ENCODE results near the gene HSD17B12. TPM values are rescaled to one million over a fixed set of nuclear protein-coding genes. Genes with fewer than 3 reads are reported as not detected.

HSD17B12 gene
- polyA plus RNA-seq, 1 experiment = 67.7 TPM

DNA sequence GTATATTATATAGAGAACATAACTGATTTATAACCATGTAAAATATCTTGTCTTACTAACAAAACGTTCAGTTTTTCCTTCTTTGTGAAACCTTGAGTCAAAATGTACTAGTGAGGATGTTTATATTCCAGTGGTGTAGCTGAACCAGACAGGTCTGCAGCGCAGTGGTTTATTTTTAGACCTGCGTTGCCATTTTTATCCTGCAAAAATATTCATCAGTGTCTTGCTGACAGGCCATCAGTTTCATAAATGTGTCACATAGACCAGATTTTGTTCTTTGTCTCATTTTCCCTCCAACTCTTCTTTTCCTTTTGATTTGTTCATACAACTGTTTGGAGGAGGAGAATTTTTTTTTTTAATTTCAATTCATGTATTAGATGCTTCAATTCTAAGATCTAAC is 43.1 kb downstream of the HSD17B12 start:
- CTCF ChIA-PET = interaction anchor here (0.6 kb wide), 1 partner anchor 259 kb away, joined by 3 read pairs; no protein-coding TSS in a partner anchor
- no peaks in the 10 kb centered on the region for H3K36me3 ChIP-seq (ENCODE audit: control insufficient read depth, insufficient read depth, low read length)

DNA sequence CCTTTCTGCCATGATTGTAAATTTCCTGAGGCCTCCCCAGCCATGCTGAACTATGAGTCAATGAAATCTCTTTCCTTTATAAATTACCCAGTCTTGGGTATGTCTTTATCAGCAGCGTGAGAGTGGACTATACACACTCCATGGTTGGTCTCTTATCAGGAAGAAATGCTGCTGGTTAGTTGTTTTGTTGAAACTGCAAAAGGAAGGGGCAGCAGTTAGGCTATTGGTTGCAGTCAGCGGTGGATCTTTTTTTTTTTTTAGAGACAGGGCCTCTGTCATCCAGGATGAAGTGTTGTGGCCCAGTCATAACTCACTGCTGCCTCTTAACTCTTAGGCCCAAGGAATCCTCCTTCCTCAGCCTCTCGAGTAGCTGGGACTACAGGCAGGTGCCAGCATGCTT is 51.7 kb downstream of the HSD17B12 start:
- Histone ChIP-seq H3K4me3 (ENCODE audit: low read depth, low read length) (no peak overlapping the region), H3K36me3 (ENCODE audit: control insufficient read depth, insufficient read depth, low read length) (peaks cover 2% of the 10 kb centered on the region), H3K27me3 (ENCODE audit: control insufficient read depth, insufficient read depth, low read length) (no peaks in the 10 kb centered on the region)
- ChIA-PET POLR2A (no interaction called here), CTCF (no interaction called here)
- TF ChIP-seq, protein P1, sequence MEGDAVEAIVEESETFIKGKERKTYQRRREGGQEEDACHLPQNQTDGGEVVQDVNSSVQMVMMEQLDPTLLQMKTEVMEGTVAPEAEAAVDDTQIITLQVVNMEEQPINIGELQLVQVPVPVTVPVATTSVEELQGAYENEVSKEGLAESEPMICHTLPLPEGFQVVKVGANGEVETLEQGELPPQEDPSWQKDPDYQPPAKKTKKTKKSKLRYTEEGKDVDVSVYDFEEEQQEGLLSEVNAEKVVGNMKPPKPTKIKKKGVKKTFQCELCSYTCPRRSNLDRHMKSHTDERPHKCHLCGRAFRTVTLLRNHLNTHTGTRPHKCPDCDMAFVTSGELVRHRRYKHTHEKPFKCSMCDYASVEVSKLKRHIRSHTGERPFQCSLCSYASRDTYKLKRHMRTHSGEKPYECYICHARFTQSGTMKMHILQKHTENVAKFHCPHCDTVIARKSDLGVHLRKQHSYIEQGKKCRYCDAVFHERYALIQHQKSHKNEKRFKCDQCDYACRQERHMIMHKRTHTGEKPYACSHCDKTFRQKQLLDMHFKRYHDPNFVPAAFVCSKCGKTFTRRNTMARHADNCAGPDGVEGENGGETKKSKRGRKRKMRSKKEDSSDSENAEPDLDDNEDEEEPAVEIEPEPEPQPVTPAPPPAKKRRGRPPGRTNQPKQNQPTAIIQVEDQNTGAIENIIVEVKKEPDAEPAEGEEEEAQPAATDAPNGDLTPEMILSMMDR (IDR thresholded peaks at IDR 0.05; ENCODE audit: insufficient read depth, low read depth, low read length) = no peak
- no peak for DNase-seq (ENCODE audit: low read depth)

More for the DNA sequence above, 43.1 kb downstream of the HSD17B12 start:
- H3K4me3 ChIP-seq (ENCODE audit: low read depth, low read length) = no peak overlapping the region
- POLR2A ChIA-PET = no interaction called here
- no peaks in the 10 kb centered on the region for H3K27me3 ChIP-seq (ENCODE audit: control insufficient read depth, insufficient read depth, low read length)
- TF ChIP-seq, protein P1 (IDR thresholded peaks at IDR 0.05; ENCODE audit: insufficient read depth, low read depth, low read length) = no peak
- no peak for DNase-seq (ENCODE audit: low read depth)

DNA sequence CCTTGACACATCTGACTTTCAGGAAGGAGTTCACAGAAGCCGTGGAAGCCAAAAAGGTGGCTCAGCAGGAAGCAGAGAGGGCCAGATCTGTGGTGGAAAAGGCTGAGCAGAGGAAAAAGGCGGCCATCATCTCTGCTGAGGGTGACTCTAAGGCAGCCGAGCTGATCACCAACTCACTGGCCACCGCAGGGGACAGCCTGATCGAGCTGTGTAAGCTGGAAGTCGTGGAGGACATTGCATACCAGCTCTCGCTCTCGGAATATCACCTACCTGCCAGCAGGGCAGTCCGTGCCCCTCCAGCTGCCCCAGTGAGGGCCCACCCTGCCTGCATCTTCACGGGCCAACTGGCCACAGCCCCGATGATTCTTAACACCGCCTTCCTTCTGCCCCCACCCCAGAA is 53.7 kb downstream of the HSD17B12 start:
- Histone ChIP-seq H3K4me3 (ENCODE audit: low read depth, low read length) (no peak overlapping the region), H3K27me3 (ENCODE audit: control insufficient read depth, insufficient read depth, low read length) (no peaks in the 10 kb centered on the region), H3K36me3 (ENCODE audit: control insufficient read depth, insufficient read depth, low read length) (peaks cover 2% of the 10 kb centered on the region)
- TF ChIP-seq, protein P1 (IDR thresholded peaks at IDR 0.05; ENCODE audit: insufficient read depth, low read depth, low read length) = no peak
- ChIA-PET CTCF (no interaction called here), POLR2A (no interaction called here)
- DNase-seq (ENCODE audit: low read depth) = no peak

DNA sequence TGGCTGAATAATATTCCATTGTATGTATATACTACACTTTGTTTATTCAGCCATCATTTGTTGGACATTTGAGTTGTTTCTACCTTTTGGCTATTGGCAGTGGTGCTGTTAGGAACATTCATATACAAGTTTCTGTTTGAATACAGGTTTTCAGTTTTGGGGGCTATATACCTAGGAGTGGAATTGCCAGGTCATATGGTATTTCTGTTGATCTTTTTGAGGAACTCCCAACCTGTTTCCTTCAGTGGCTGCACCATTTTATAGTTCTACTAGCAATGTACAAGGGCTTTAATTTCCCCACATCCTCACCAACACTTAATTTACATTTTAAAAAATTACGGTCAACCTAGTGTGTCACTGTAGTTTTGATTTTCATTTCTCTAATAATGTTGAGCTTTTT is 54.6 kb downstream of the HSD17B12 start:
- POLR2A ChIA-PET = no interaction called here
- Histone ChIP-seq H3K27me3 (ENCODE audit: control insufficient read depth, insufficient read depth, low read length) (no peaks in the 10 kb centered on the region), H3K36me3 (ENCODE audit: control insufficient read depth, insufficient read depth, low read length) (peaks cover 2% of the 10 kb centered on the region), H3K4me3 (ENCODE audit: low read depth, low read length) (no peak overlapping the region)
- no peak for DNase-seq (ENCODE audit: low read depth)
- CTCF ChIA-PET = no interaction called here
- TF ChIP-seq, protein P1 (IDR thresholded peaks at IDR 0.05; ENCODE audit: insufficient read depth, low read depth, low read length) = no peak

DNA sequence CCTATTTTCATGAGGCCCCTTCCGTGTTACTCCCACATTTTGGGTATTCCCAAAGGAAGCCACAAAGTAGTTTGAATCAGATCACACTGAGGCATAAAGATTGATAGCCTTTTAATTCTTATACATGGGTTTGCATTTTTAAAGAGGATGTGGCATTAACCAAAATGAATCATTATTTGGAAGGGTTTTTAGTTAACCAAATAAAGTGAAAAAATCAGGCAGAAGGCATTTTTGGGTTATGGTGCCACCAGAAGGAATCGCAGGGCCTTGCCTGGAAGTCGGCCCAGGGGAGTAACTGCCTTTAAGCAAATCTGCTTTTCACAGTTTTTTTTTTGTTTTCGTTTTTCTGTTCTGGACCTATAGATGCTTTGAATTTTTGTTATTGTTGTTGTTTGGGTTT is 55.4 kb downstream of the HSD17B12 start:
- no peak for DNase-seq (ENCODE audit: low read depth)
- no peaks in the 10 kb centered on the region for H3K27me3 ChIP-seq (ENCODE audit: control insufficient read depth, insufficient read depth, low read length)
- H3K4me3 ChIP-seq (ENCODE audit: low read depth, low read length) = no peak overlapping the region
- TF ChIP-seq, protein P1 (IDR thresholded peaks at IDR 0.05; ENCODE audit: insufficient read depth, low read depth, low read length) = peak; percentile 15; the same call in 1 of the 2 replicates
- H3K36me3 ChIP-seq (ENCODE audit: control insufficient read depth, insufficient read depth, low read length) = peaks cover 2% of the 10 kb centered on the region
- CTCF ChIA-PET = no interaction called here
- POLR2A ChIA-PET = no interaction called here

Data from BJ (cell line).